Prostate gland (tissue), 2 donors: ENCODE measurements around the gene DNM3.

ENCODE experiments used
- POLR2A ChIP-seq: fragments of 450-650 bp; IDR thresholded peaks from one replicate; pipeline ENCODE4 v1.6.1; 2016; ENCODE audit warnings: antibody characterized with exemption, mild to moderate bottlenecking
- TF ChIP-seq, protein P1 (sequence below), 4 experiments: fragments of 200-600 bp in 2 of 4; fragments of 450-650 bp in 2 of 4; sonication (generic) in 2 of 4; IDR thresholded peaks; 1 replicate in 3 of 4; 2 replicates in 1 of 4; pipeline ENCODE4 v1.5.1; 2016 to 2019; ENCODE audit warnings: antibody characterized with exemption in 4 of 4, mild to moderate bottlenecking in 2 of 4, moderate library complexity in 2 of 4

DNA sequence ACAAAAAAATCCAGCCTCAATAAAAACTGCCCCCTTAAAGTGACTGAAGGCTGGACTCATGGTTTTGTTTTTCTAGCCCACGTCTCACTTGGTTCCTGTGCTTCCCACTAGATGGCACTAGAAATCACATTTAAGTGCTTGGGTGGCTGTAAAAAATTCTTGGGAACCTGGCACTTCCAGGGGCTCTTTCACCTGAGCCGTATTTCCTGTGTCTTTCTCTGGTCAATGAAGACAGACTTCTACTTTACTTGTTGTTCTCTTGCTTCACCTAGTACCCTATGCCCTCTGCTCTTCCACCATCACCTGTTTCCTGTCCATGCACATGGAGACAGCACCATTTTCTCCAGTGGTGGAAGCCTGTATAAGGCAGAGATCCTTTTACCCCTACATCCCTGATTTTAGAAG is 39.8 kb upstream of the DNM3 start:
- TF ChIP-seq, protein P1, sequence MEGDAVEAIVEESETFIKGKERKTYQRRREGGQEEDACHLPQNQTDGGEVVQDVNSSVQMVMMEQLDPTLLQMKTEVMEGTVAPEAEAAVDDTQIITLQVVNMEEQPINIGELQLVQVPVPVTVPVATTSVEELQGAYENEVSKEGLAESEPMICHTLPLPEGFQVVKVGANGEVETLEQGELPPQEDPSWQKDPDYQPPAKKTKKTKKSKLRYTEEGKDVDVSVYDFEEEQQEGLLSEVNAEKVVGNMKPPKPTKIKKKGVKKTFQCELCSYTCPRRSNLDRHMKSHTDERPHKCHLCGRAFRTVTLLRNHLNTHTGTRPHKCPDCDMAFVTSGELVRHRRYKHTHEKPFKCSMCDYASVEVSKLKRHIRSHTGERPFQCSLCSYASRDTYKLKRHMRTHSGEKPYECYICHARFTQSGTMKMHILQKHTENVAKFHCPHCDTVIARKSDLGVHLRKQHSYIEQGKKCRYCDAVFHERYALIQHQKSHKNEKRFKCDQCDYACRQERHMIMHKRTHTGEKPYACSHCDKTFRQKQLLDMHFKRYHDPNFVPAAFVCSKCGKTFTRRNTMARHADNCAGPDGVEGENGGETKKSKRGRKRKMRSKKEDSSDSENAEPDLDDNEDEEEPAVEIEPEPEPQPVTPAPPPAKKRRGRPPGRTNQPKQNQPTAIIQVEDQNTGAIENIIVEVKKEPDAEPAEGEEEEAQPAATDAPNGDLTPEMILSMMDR (IDR thresholded peaks at IDR 0.05): peak; percentile 33 to 70 (median 62)
- no peak for TF ChIP-seq POLR2A
